T-helper 2 cell (primary cell): ENCODE data around the gene CCDC74A.
"Not testable (repeated sequence)": the region's sequence is repeated elsewhere in the genome, so short reads cannot be mapped to it uniquely, and the experiment has no call there.

Experiments used
- DNase-seq, 5 experiments: peaks; one replicate each; pipeline versions ENCODE4 v3.0.0 to v3.0.0-alpha.2; 2012 to 2022

CCDC74A gene

DNA sequence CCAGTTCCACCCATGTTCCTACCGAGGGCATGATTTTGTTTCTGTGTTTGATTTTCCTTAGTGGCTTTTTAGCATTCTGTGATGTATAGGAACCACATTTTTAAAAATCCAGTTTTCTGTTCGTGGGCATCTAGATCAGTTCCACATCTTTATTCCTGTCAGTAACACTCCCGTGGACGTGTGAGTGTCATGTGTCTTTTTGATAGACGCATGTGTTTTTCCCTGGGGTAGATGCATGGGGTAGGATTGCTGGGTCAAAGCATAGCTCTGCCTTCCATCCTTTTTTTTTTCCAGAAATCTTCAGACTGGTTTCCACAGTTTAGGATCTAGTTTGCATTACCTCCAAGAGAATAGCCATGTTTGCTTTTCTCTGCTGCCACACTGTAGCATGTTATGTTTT, 38.7 kb downstream of the CCDC74A start:
- no peak for DNase-seq

DNA sequence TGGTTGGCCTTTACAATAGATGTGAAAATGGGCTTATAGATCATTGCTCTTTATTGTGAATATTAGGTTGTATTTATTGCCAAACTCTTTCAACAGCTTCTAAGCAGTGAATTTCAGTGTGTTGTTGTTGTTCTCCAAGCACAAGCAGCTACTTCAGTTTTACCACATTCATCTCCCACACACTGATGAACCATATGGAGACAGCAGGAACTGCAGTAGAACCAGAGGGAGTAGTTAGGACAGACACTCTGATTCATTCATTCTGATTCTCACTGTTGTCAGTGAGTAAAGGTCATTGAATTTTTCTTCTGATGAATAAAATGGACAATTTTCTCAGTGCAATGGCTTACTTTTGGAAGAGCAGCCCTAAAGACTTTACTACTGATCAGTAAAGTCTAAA, 40.2 kb downstream of the CCDC74A start:
- no peak for DNase-seq

DNA sequence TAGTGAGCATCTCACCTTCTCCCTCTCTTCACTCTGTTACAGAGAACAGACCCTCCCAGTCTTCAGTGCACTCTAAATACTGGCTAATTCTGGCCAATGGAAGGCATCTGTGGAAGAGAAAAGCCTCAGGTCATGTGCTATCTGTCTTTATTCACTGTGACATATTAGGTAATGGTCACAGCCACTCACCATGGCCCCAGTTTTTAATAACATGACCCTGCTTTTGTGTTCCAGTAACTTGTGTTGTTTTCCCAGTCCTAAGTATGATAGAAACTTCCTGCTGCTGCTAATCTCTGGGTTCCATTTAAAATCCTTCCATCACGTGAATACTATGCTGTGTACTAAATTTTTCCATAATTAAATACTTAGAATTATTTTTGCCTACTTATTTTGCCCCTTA, 40.7 kb downstream of the CCDC74A start:
- not testable (repeated sequence) for DNase-seq

DNA sequence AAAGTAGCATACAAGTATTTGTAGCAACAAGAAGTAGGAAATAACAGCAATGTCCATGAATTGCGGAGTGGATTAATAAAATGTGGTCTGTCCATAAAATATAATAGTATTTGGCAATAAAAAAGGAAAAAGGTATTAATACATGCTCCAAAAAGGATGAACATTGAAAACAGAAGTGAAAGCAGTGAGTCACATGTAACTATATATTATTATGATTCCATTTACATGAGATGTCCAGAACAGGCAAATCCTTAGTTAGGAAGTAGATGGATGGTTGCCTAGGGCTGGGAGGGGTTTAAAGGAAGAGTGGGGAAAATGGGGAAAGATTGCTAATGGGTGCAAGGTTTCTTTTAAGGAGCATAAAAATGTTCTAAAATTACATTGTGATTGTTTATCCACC, 44.5 kb downstream of the CCDC74A start:
- DNase-seq, result no peak

DNA sequence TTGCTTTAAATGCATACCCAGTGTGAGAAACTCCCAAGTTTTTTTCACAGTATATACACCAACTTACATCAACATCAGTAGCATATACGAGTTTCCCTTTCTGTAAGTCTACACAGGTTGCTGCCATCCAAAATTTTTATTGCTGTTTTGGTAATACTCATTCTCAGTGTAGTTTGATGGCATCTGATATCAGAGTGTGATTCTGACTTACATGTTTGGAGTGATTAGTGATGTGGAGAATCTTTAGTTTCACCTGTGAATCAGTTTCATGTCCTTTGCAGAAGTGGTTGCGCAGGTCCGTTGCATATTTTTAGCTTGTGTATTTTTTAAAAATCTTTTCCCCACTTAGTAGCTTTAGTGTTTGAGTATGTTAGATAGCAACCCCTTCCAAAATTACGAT, 50.1 kb downstream of the CCDC74A start:
- DNase-seq, result no peak

DNA sequence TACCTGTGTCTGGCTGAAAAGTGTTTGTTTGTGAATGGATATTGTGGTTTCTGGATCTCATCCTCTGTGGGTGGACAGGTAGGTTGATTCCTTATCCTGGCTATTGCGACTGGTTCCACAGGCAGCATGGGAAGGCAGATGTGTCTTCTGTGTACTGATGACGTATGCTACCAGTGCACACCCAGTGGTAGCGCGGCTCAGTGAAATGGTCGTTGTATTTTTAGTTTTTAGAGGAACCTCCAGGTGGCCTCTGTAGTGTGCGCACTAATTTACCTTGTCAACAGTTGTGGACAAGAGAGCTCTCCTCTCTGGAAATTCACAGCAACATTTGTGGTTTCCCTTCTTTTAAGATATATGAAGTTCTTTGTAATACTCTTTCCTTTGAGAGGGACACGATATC, 52.5 kb downstream of the CCDC74A start:
- DNase-seq, result no peak
